ENCODE results near the gene RUSF1.

RUSF1 gene

GRCh38 chr16:31483081-31483480 is 25.1 kb downstream of the RUSF1 start, which contains the start of gene SLC5A2:
Gene SLC5A2, plus strand, starts transcription at chr16:31483123. Its CDS starts 14 bp downstream, at chr16:31483137.
- no peak for DNase-seq (ENCODE audit: extremely low read depth, low read depth)
- no peak for TF ChIP-seq CTCF (IDR thresholded peaks at IDR 0.05; ENCODE audit: low read depth, low read length)

GRCh38 chr16:31480851-31481536 is 27.2 kb downstream of the RUSF1 start:
- TF ChIP-seq CTCF (IDR thresholded peaks at IDR 0.05; ENCODE audit: low read depth, low read length), result no peak
- DNase-seq (ENCODE audit: extremely low read depth, low read depth), result no peak

- no peak for DNase-seq (ENCODE audit: extremely low read depth, low read depth)
- no peak for TF ChIP-seq CTCF (IDR thresholded peaks at IDR 0.05; ENCODE audit: low read depth, low read length)
Measured at GRCh38 chr16:31479751-31480150, 28.4 kb downstream of the RUSF1 start.

- no peak for TF ChIP-seq CTCF (IDR thresholded peaks at IDR 0.05; ENCODE audit: low read depth, low read length)
- DNase-seq (ENCODE audit: extremely low read depth, low read depth), result no peak
Measured at GRCh38 chr16:31478956-31479355, 29.2 kb downstream of the RUSF1 start.

- TF ChIP-seq CTCF (IDR thresholded peaks at IDR 0.05; ENCODE audit: low read depth, low read length), result no peak
- DNase-seq (ENCODE audit: extremely low read depth, low read depth), result no peak
Measured at GRCh38 chr16:31477220-31478216, 30.7 kb downstream of the RUSF1 start.

- DNase-seq (ENCODE audit: extremely low read depth, low read depth), result no peak
Measured at GRCh38 chr16:31476303-31477219, 31.6 kb downstream of the RUSF1 start.

More at GRCh38 chr16:31476303-31477219, 31.6 kb downstream of the RUSF1 start:
- TF ChIP-seq CTCF (IDR thresholded peaks at IDR 0.05; ENCODE audit: low read depth, low read length), result no peak

Data from AG09319 (cell line).